ENCODE measurements around the gene TMEM238. TPM values are rescaled to one million over a fixed set of nuclear protein-coding genes. Genes with fewer than 3 reads are reported as not detected.
"Not testable (repeated sequence)": the region's sequence is repeated elsewhere in the genome, so short reads cannot be mapped to it uniquely, and the experiment has no call there.

Gene TMEM238
- total and polyA plus RNA-seq, 8 donors = 0.75 to 504 (median 5.4) TPM; not detected in 3

GRCh38 chr19:55419624-55420236, 35.6 kb upstream of the TMEM238 start:
- H3K36me3 ChIP-seq = no peaks in the 10 kb centered on the region
- no peak overlapping the region for H3K27ac ChIP-seq
- H3K4me1 ChIP-seq = no peaks in the 10 kb centered on the region
- H3K9me3 ChIP-seq = no peaks in the 10 kb centered on the region
- no peak overlapping the region for H3K4me3 ChIP-seq
- TF ChIP-seq POLR2A (IDR thresholded peaks at IDR 0.05) (no peak), POLR2AphosphoS5 (IDR thresholded peaks at IDR 0.05) (no peak), EP300 (IDR thresholded peaks at IDR 0.05) (no peak), CTCF (IDR thresholded peaks at IDR 0.05) (no peak)
- intact Hi-C loops (cut with DNase I; ENCODE audit: low total_unique reads) = loop anchor here (5.0 to 10.0 kb wide), 2 partner anchors 115 to 277 kb away; no protein-coding TSS in a partner anchor
- no peak for DNase-seq
- peaks cover 0 to 38% (median 7%) of the 10 kb centered on the region in 3 donors for H3K27me3 ChIP-seq
- 53 to 84% (median 70%) methylated on average over 3 to 5 of the region's 5 CpGs for WGBS, 5 donors

- Histone ChIP-seq H3K9me3 (no peaks in the 10 kb centered on the region), H3K4me3 (no peak overlapping the region), H3K4me1 (no peaks in the 10 kb centered on the region), H3K36me3 (no peaks in the 10 kb centered on the region), H3K27ac (no peak overlapping the region), H3K27me3 (peaks cover 0 to 32% (median under 1%) of the 10 kb centered on the region in 3 donors)
- intact Hi-C loops (cut with DNase I; ENCODE audit: low total_unique reads) = loop anchor here (5.0 to 10.0 kb wide), 2 partner anchors 114 to 277 kb away; no protein-coding TSS in a partner anchor
- DNase-seq = no peak
- TF ChIP-seq POLR2A (IDR thresholded peaks at IDR 0.05) (no peak), POLR2AphosphoS5 (IDR thresholded peaks at IDR 0.05) (no peak), EP300 (IDR thresholded peaks at IDR 0.05) (no peak), CTCF (IDR thresholded peaks at IDR 0.05) (no peak)
- WGBS, 5 donors = 36 to 59% (median 52%) methylated on average over 4 to 5 of the region's 5 CpGs
These were observed 35.0 kb upstream of the TMEM238 start for GRCh38 chr19:55419103-55419502.

GRCh38 chr19:55418185-55418584, 34.1 kb upstream of the TMEM238 start:
- no peaks in the 10 kb centered on the region for H3K36me3 ChIP-seq
- 12 to 21% (median 15%) methylated on average over 4 to 7 of the region's 7 CpGs for WGBS, 5 donors
- no peaks in the 10 kb centered on the region for H3K4me1 ChIP-seq
- no peak for TF ChIP-seq POLR2A (IDR thresholded peaks at IDR 0.05)
- TF ChIP-seq POLR2AphosphoS5 (IDR thresholded peaks at IDR 0.05) = peak in 1 of 3 donors; percentile 7
- TF ChIP-seq CTCF (IDR thresholded peaks at IDR 0.05) = peak in 5 of 7 experiments; percentile 30 to 75 (median 57)
- H3K9me3 ChIP-seq = no peaks in the 10 kb centered on the region
- intact Hi-C loops (cut with DNase I; ENCODE audit: low total_unique reads) = loop anchor here (5.0 to 10.0 kb wide), 2 partner anchors 113 to 276 kb away; no protein-coding TSS in a partner anchor
- H3K4me3 ChIP-seq = no peak overlapping the region
- DNase-seq = peak; percentile 57 to 92
- H3K27ac ChIP-seq = no peak overlapping the region
- H3K27me3 ChIP-seq = peaks cover 0 to 26% (median 0%) of the 10 kb centered on the region in 3 donors

- H3K36me3 ChIP-seq = peaks cover 8 to 13% (median 9%) of the 10 kb centered on the region in 4 donors
- DNase-seq = no peak
- peaks cover 15 to 25% (median 22%) of the 10 kb centered on the region in 4 donors for H3K4me1 ChIP-seq
- H3K9me3 ChIP-seq = no peaks in the 10 kb centered on the region
- TF ChIP-seq EP300 (IDR thresholded peaks at IDR 0.05) = no peak
- TF ChIP-seq POLR2AphosphoS5 (IDR thresholded peaks at IDR 0.05) = no peak
- TF ChIP-seq POLR2A (IDR thresholded peaks at IDR 0.05) = no peak
- no peak for TF ChIP-seq CTCF (IDR thresholded peaks at IDR 0.05)
- intact Hi-C loops (cut with DNase I; ENCODE audit: low total_unique reads) = loop anchor here (10.0 kb wide), 1 partner anchor 105 kb away; no protein-coding TSS in a partner anchor
- no peak overlapping the region for H3K27ac ChIP-seq
- whole genome bisulfite sequencing, 5 donors = 90 to 97% (median 94%) methylated on average over 2 of the region's 2 CpGs
- H3K4me3 ChIP-seq = no peak overlapping the region
- H3K27me3 ChIP-seq = no peaks in the 10 kb centered on the region
These were observed 26.1 kb upstream of the TMEM238 start for GRCh38 chr19:55410168-55410567.

GRCh38 chr19:55409179-55409578, 25.1 kb upstream of the TMEM238 start:
- intact Hi-C loops (cut with DNase I; ENCODE audit: low total_unique reads); H3K27me3 ChIP-seq; H3K9me3 ChIP-seq; DNase-seq; H3K4me3 ChIP-seq: not testable (repeated sequence)
- Histone ChIP-seq H3K27ac (peak overlapping the region in 1 of 5 donors; percentile 99), H3K4me1 (peaks cover 15 to 26% (median 22%) of the 10 kb centered on the region in 4 donors), H3K36me3 (peaks cover 14 to 21% (median 18%) of the 10 kb centered on the region in 4 donors)
- 90 to 96% (median 95%) methylated on average over 8 of the region's 8 CpGs for WGBS, 5 donors
